Measurements from ENCODE around the gene ASIC2. TPM values are rescaled to one million over a fixed set of nuclear protein-coding genes. Genes with fewer than 3 reads are reported as not detected.

Gene ASIC2
- total and polyA plus RNA-seq, 2 donors (not counting 1 experiment from before 2014, with no cell fraction given), result not detected

DNA sequence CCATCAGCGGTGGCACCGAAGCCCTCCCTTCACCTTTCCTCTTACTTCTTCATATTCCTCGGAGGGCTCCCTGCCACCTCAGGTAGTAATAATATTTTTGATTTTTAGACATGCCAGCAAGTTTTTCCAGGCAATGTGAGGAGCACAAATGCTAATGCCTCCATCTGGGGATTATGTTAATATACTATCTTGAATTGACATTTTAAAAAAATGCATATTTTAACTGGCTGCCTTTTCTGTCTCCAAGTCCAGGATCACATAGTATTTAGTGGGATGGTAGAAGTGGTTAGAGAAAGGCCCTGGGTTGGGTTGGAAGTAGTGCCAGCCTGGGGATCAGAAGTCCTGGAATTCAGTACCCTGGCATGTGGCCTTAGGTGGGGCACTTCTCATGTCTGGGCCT, 154.5 kb downstream of the ASIC2 start:
- no peaks in the 10 kb centered on the region for H3K79me2 ChIP-seq (ENCODE audit: control insufficient read depth, insufficient read depth, low read length)
- H3K27ac Mint-ChIP-seq, result no peak overlapping the region
- TF ChIP-seq, protein P1, sequence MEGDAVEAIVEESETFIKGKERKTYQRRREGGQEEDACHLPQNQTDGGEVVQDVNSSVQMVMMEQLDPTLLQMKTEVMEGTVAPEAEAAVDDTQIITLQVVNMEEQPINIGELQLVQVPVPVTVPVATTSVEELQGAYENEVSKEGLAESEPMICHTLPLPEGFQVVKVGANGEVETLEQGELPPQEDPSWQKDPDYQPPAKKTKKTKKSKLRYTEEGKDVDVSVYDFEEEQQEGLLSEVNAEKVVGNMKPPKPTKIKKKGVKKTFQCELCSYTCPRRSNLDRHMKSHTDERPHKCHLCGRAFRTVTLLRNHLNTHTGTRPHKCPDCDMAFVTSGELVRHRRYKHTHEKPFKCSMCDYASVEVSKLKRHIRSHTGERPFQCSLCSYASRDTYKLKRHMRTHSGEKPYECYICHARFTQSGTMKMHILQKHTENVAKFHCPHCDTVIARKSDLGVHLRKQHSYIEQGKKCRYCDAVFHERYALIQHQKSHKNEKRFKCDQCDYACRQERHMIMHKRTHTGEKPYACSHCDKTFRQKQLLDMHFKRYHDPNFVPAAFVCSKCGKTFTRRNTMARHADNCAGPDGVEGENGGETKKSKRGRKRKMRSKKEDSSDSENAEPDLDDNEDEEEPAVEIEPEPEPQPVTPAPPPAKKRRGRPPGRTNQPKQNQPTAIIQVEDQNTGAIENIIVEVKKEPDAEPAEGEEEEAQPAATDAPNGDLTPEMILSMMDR (IDR thresholded peaks at IDR 0.05), result no peak

DNA sequence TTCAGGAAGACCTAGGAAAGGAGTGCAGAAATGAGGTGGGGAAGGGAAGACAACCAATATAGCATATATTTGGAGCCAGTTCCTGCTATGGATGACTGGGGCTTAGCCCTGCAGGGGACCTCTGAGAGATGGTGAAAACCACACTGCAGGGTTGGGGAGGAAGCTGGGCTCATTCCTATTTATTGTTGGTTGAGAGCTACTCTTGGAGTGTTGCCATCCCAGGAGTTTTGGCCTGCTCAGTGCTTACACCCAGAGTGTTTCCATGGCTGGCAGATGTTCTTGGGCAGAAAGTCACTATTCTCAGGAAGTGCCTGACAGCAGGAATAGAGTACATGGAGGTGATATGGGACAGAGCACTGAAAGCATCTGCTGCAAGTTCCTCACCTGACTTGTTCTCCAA, 155.7 kb downstream of the ASIC2 start:
- H3K27me3 Mint-ChIP-seq, result peaks cover 10% of the 10 kb centered on the region
- no peak overlapping the region for H3K4me3 Mint-ChIP-seq
- Histone ChIP-seq H3K4me2 (replicated peaks; ENCODE audit: low read depth, low read length, poor library complexity, severe bottlenecking) (no peak overlapping the region), H3K9me3 (ENCODE audit: control extremely low read depth in 1 of 3, control insufficient read depth in 2 of 3, insufficient read depth in 1 of 3, low read length in 2 of 3) (no peaks in the 10 kb centered on the region), H4K20me1 (ENCODE audit: control insufficient read depth, insufficient read depth, low read length, poor library complexity, severe bottlenecking) (no peaks in the 10 kb centered on the region), H2AFZ (ENCODE audit: insufficient read depth, low read depth, low read length, poor library complexity, severe bottlenecking) (no peak overlapping the region), H3K4me3 (ENCODE audit: control extremely low read depth in 1 of 5, extremely low read depth in 1 of 5, insufficient read depth in 1 of 5, low read depth in 2 of 5, low read length in 4 of 5) (no peak overlapping the region), H3K27ac (ENCODE audit: low read length in 2 of 2) (no peak overlapping the region), H3K9ac (ENCODE audit: low read length) (no peak overlapping the region), H3K4me1 (ENCODE audit: control insufficient read depth in 2 of 2, insufficient read depth in 2 of 2, low read length in 2 of 2) (no peaks in the 10 kb centered on the region), H3K79me2 (ENCODE audit: control insufficient read depth, insufficient read depth, low read length) (no peaks in the 10 kb centered on the region), H3K36me3 (replicated peaks in 1 of 2; ENCODE audit: control extremely low read depth in 1 of 2, control insufficient read depth in 1 of 2, extremely low read depth in 1 of 2, insufficient read depth in 2 of 2, low read length in 1 of 2) (no peaks in the 10 kb centered on the region), H3K27me3 (replicated peaks in 1 of 4; ENCODE audit: control extremely low read depth in 1 of 4, control insufficient read depth in 3 of 4, insufficient read depth in 4 of 4, low read length in 3 of 4) (peaks cover 0 to 6% (median 0%) of the 10 kb centered on the region in 4 experiments)
- ChIA-PET POLR2A (no interaction called here), CTCF (no interaction called here)
- no peak for DNase-seq
- no peaks in the 10 kb centered on the region for H3K4me1 Mint-ChIP-seq
- ATAC-seq (ENCODE audit: low read depth), result no peak
- intact Hi-C loops (cut with micrococcal nuclease), result no loop called here
- TF ChIP-seq, protein P1 (IDR thresholded peaks at IDR 0.05), result no peak
- TF ChIP-seq EZH2 (IDR thresholded peaks at IDR 0.05; ENCODE audit: borderline replicate concordance, insufficient read depth, low read depth, low read length, poor library complexity, severe bottlenecking), result no peak
- no peak overlapping the region for H3K27ac Mint-ChIP-seq
- no peaks in the 10 kb centered on the region for H3K9me3 Mint-ChIP-seq (ENCODE audit: insufficient read depth)

More for the DNA sequence above, 154.5 kb downstream of the ASIC2 start:
- H3K27me3 Mint-ChIP-seq, result peaks cover 7% of the 10 kb centered on the region
- ChIA-PET CTCF (no interaction called here), POLR2A (no interaction called here)
- Histone ChIP-seq H3K4me3 (ENCODE audit: control extremely low read depth in 1 of 5, extremely low read depth in 1 of 5, insufficient read depth in 1 of 5, low read depth in 2 of 5, low read length in 4 of 5) (no peak overlapping the region), H3K4me2 (replicated peaks; ENCODE audit: low read depth, low read length, poor library complexity, severe bottlenecking) (no peak overlapping the region), H3K4me1 (ENCODE audit: control insufficient read depth in 2 of 2, insufficient read depth in 2 of 2, low read length in 2 of 2) (no peaks in the 10 kb centered on the region), H2AFZ (ENCODE audit: insufficient read depth, low read depth, low read length, poor library complexity, severe bottlenecking) (no peak overlapping the region), H3K9ac (ENCODE audit: low read length) (no peak overlapping the region), H3K27me3 (replicated peaks in 1 of 4; ENCODE audit: control extremely low read depth in 1 of 4, control insufficient read depth in 3 of 4, insufficient read depth in 4 of 4, low read length in 3 of 4) (peaks cover 0 to 6% (median 0%) of the 10 kb centered on the region in 4 experiments), H3K9me3 (ENCODE audit: control extremely low read depth in 1 of 3, control insufficient read depth in 2 of 3, insufficient read depth in 1 of 3, low read length in 2 of 3) (no peaks in the 10 kb centered on the region), H3K27ac (ENCODE audit: low read length in 2 of 2) (no peak overlapping the region), H3K36me3 (replicated peaks in 1 of 2; ENCODE audit: control extremely low read depth in 1 of 2, control insufficient read depth in 1 of 2, extremely low read depth in 1 of 2, insufficient read depth in 2 of 2, low read length in 1 of 2) (no peaks in the 10 kb centered on the region), H4K20me1 (ENCODE audit: control insufficient read depth, insufficient read depth, low read length, poor library complexity, severe bottlenecking) (no peaks in the 10 kb centered on the region)
- ATAC-seq (ENCODE audit: low read depth) (no peak), DNase-seq (no peak)
- no peak overlapping the region for H3K4me3 Mint-ChIP-seq
- H3K4me1 Mint-ChIP-seq, result no peaks in the 10 kb centered on the region
- intact Hi-C loops (cut with micrococcal nuclease), result no loop called here
- no CpG with 5 or more reads among the region's 3 CpGs for WGBS (ENCODE audit: insufficient coverage)
- peaks cover under 1% of the 10 kb centered on the region for H3K9me3 Mint-ChIP-seq (ENCODE audit: insufficient read depth)
